Neural cell (in vitro differentiated cells): ENCODE measurements around the gene YIPF1. TPM values are rescaled to one million over a fixed set of nuclear protein-coding genes. Genes with fewer than 3 reads are reported as not detected.

Source experiments
- H2AFZ ChIP-seq: fragments of 200-600, 300-800 bp; sonication (generic), shearing (Covaris generic); 2 replicates; pipeline ENCODE4 v1.6.0; 2014; ENCODE audit warnings: low read depth, mild to moderate bottlenecking, antibody characterized with exemption, low read length, moderate library complexity
- H3F3A ChIP-seq: fragments of 200-600 bp; shearing (Covaris generic); 2 replicates; pipeline ENCODE4 v1.6.1; 2016; ENCODE audit warnings: mild to moderate bottlenecking, moderate library complexity, mixed read lengths, antibody characterized with exemption, low read length; ENCODE audit not compliant: insufficient read depth, poor library complexity, severe bottlenecking
- H3K27ac ChIP-seq: fragments of 200-600, 300-800 bp; sonication (generic), shearing (Covaris generic); 2 replicates; pipeline ENCODE4 v1.5.1; 2014; ENCODE audit warnings: mild to moderate bottlenecking, low read length, moderate library complexity
- H3K27me3 ChIP-seq: fragments of 300-800, 200-600 bp; sonication (generic), shearing (Covaris generic); 2 replicates; pipeline ENCODE4 v1.6.0; 2014; ENCODE audit warnings: mild to moderate bottlenecking, low read depth, low read length, moderate library complexity; ENCODE audit not compliant: insufficient read depth
- H3K36me3 ChIP-seq: fragments of 300-800, 200-600 bp; sonication (generic), shearing (Covaris generic); 2 replicates; pipeline ENCODE4 v1.5.1; 2014; ENCODE audit warnings: mild to moderate bottlenecking, antibody characterized with exemption, low read length, moderate library complexity; ENCODE audit not compliant: insufficient read depth
- H3K4me2 ChIP-seq: fragments of 300-800, 200-600 bp; sonication (generic), shearing (Covaris generic); 2 replicates; pipeline ENCODE4 v1.6.0; 2014; ENCODE audit warnings: mild to moderate bottlenecking, low read length
- H3K4me3 ChIP-seq: fragments of 300-800, 200-600 bp; sonication (generic), shearing (Covaris generic); 2 replicates; pipeline ENCODE4 v1.5.1; 2014; ENCODE audit warnings: mild to moderate bottlenecking, low read length, moderate library complexity
- H3K79me2 ChIP-seq: fragments of 200-600 bp; shearing (Covaris generic); replicated peaks from 2 replicates; pipeline ENCODE4 v1.6.0; 2014; ENCODE audit warnings: mild to moderate bottlenecking, low read length, moderate library complexity; ENCODE audit not compliant: insufficient read depth
- H3K9ac ChIP-seq: fragments of 300-800, 200-600 bp; sonication (generic), shearing (Covaris generic); 2 replicates; pipeline ENCODE4 v1.6.1; 2016; ENCODE audit warnings: mild to moderate bottlenecking, low read length, mixed read lengths
- H3K9me2 ChIP-seq: fragments of 200-600 bp; shearing (Covaris generic); 2 replicates; pipeline ENCODE4 v1.6.1; 2016; ENCODE audit warnings: mild to moderate bottlenecking, low read length, mixed read lengths; ENCODE audit not compliant: insufficient read depth
- H3K9me3 ChIP-seq: fragments of 200-600, 300-800 bp; sonication (generic), shearing (Covaris generic); 2 replicates; pipeline ENCODE4 v1.6.1; 2016; ENCODE audit warnings: mild to moderate bottlenecking, mixed run types, low read length, moderate library complexity, mixed read lengths
- H4K20me1 ChIP-seq: fragments of 200-600 bp; shearing (Covaris generic); 2 replicates; pipeline ENCODE4 v1.6.1; 2016; ENCODE audit warnings: mild to moderate bottlenecking, mixed run types; ENCODE audit not compliant: insufficient read depth
- CTCF ChIP-seq: fragments of 450-650 bp; IDR thresholded peaks from 2 replicates; pipeline ENCODE4 v1.5.1; 2014; ENCODE audit warnings: antibody characterized with exemption, mild to moderate bottlenecking, moderate library complexity; ENCODE audit not compliant: poor library complexity, severe bottlenecking
- EP300 ChIP-seq: fragments of 450-650 bp; conservative IDR thresholded peaks from 2 replicates; pipeline ENCODE4 v1.6.1; 2014; ENCODE audit warnings: antibody characterized with exemption, mild to moderate bottlenecking, moderate library complexity; ENCODE audit not compliant: poor library complexity, severe bottlenecking
- EZH2 ChIP-seq: fragments of 200-600, 300-800 bp; shearing (Covaris generic), sonication (generic); IDR thresholded peaks from 2 replicates; pipeline ENCODE4 v1.6.1; 2014; ENCODE audit warnings: antibody characterized with exemption, low read length, borderline replicate concordance, mild to moderate bottlenecking; ENCODE audit not compliant: insufficient read depth, poor library complexity, severe bottlenecking
- MXI1 ChIP-seq: fragments of 450-650 bp; conservative IDR thresholded peaks from 2 replicates; pipeline ENCODE4 v1.6.1; 2014; ENCODE audit warnings: antibody characterized with exemption, mild to moderate bottlenecking; ENCODE audit not compliant: poor library complexity, severe bottlenecking
- POLR2AphosphoS5 ChIP-seq: IDR thresholded peaks from 2 replicates; pipeline ENCODE4 v1.6.1; 2012
- RAD21 ChIP-seq: fragments of 450-650 bp; conservative IDR thresholded peaks from 2 replicates; pipeline ENCODE4 v1.6.1; 2014; ENCODE audit warnings: antibody characterized with exemption, mild to moderate bottlenecking, moderate library complexity
- REST ChIP-seq: IDR thresholded peaks from 2 replicates; pipeline ENCODE4 v1.6.1; 2012; ENCODE audit warnings: borderline replicate concordance
- SMC3 ChIP-seq: fragments of 450-650 bp; conservative IDR thresholded peaks from 2 replicates; pipeline ENCODE4 v1.6.1; 2014; ENCODE audit warnings: antibody characterized with exemption, mild to moderate bottlenecking, moderate library complexity; ENCODE audit not compliant: poor library complexity
- TAF1 ChIP-seq: IDR thresholded peaks from 2 replicates; pipeline ENCODE4 v1.6.1; 2012; ENCODE audit warnings: low read depth
- polyA plus RNA-seq: library from polyadenylated mRNA; depleted of rRNA; stranded (reverse); fragments of >200 nt; gene quantifications from 2 replicates; pipeline ENCODE4 v1.2.3, GENCODE V29; 2014
- small RNA-seq, 3 experiments: library from RNA; depleted of rRNA; stranded (forward); fragments of <200 nt; gene quantifications; one replicate each; pipeline ENCODE3, GENCODE V24; 2012

The YIPF1 gene
- polyA plus RNA-seq, 1 donor from 2014 or later = 45.0 TPM

- H3K9ac ChIP-seq = no peak overlapping the region
- H4K20me1 ChIP-seq = no peaks in the 10 kb centered on the region
- H3K36me3 ChIP-seq = no peaks in the 10 kb centered on the region
- no peaks in the 10 kb centered on the region for H3K9me2 ChIP-seq
- no peaks in the 10 kb centered on the region for H3K27me3 ChIP-seq
- H3K4me2 ChIP-seq = no peak overlapping the region
- no peak overlapping the region for H2AFZ ChIP-seq
- TF ChIP-seq RAD21 = no peak
- TF ChIP-seq POLR2AphosphoS5 = no peak
- TF ChIP-seq TAF1 = no peak
- no peak for TF ChIP-seq EP300
- TF ChIP-seq EZH2 = no peak
- TF ChIP-seq REST = no peak
- no peak for TF ChIP-seq MXI1
- TF ChIP-seq CTCF = no peak
- TF ChIP-seq SMC3 = no peak
- no peaks in the 10 kb centered on the region for H3K79me2 ChIP-seq
- no peak overlapping the region for H3K27ac ChIP-seq
- no peaks in the 10 kb centered on the region for H3K9me3 ChIP-seq
- no peaks in the 10 kb centered on the region for H3F3A ChIP-seq
- no peak overlapping the region for H3K4me3 ChIP-seq
These were observed 85.4 kb downstream of the YIPF1 start for GRCh38 chr1:53804181-53804580.

Small RNA genes within 50 kb of the gene (small RNA-seq; reads per million reads assigned to genes)
- gene AL049745.1 = 0 reads per million in 3 experiments

Other genes starting within 250 kb of the YIPF1 start
- gene GLIS1, start 150.6 kb downstream of the YIPF1 start, polyA plus RNA-seq = not detected in 2 replicates
- 18.0 and 18.3 TPM in 2 replicates for gene NDC1, start 51.5 kb downstream of the YIPF1 start, polyA plus RNA-seq
- gene DIO1, start 4.4 kb upstream of the YIPF1 start, polyA plus RNA-seq = not detected in 2 replicates
- gene IFT25, start 55.9 kb upstream of the YIPF1 start, polyA plus RNA-seq = 92.4 and 106 TPM in 2 replicates
- gene LRRC42, start 56.6 kb upstream of the YIPF1 start, polyA plus RNA-seq = 23.9 and 24.8 TPM in 2 replicates
- not detected in 2 replicates for gene LDLRAD1, start 128.4 kb upstream of the YIPF1 start, polyA plus RNA-seq
- 303 and 328 TPM in 2 replicates for gene TMEM59, start 163.4 kb upstream of the YIPF1 start, polyA plus RNA-seq
- 4.0 and 4.4 TPM in 2 replicates for gene TCEANC2, start 163.8 kb upstream of the YIPF1 start, polyA plus RNA-seq